Iris pigment epithelial cell (primary cell): ENCODE data around the gene RTKN2.
A peak's percentile ranks its signal among the peaks of the same experiment; 100 is the strongest.
"Not testable (repeated sequence)": the region's sequence is repeated elsewhere in the genome, so short reads cannot be mapped to it uniquely, and the experiment has no call there.

Experiments used
- DNase-seq: peaks from one replicate; pipeline ENCODE4 v3.0.0-alpha.2; 2011; ENCODE audit warnings: low read depth

The RTKN2 gene, protein sequence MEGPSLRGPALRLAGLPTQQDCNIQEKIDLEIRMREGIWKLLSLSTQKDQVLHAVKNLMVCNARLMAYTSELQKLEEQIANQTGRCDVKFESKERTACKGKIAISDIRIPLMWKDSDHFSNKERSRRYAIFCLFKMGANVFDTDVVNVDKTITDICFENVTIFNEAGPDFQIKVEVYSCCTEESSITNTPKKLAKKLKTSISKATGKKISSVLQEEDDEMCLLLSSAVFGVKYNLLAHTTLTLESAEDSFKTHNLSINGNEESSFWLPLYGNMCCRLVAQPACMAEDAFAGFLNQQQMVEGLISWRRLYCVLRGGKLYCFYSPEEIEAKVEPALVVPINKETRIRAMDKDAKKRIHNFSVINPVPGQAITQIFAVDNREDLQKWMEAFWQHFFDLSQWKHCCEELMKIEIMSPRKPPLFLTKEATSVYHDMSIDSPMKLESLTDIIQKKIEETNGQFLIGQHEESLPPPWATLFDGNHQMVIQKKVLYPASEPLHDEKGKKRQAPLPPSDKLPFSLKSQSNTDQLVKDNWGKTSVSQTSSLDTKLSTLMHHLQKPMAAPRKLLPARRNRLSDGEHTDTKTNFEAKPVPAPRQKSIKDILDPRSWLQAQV

DNA sequence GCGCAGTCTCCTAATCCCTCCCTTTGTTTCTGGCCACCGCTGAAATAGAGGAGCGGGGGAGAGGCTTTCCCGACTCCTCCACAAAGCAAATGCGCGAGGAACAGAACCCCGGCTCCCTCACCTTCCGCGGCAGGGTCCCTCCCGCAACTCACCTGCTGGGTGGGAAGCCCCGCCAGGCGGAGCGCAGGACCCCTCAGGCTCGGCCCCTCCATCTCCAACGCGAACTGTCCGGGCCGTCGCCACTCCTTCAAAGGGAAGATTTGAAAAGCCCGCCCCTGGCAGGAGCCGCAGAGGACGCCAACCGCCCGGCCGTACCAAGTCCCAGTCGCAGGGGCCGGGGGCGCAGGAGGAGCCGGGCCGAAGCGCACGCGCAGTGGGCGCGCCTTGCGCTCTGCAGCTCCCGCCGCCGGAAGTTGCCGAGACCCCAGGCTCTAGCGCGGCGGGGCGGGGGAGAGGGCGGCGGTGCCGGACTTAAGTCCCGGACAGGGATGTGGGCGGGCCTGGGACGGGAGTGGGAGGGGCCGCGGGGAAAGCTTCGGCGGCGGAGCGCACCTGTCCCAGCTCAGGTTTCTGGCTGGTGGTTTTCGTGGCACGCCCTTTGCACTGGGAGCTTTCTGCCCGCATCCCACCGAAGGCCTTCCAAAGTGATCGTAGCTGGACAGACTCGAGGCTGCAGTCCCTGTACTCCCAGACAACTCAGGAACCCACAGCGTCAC is at the start of gene RTKN2:
Gene RTKN2, minus strand, starts transcription at position 446 of the 716 bp plus-strand sequence. Its CDS starts 234 bp downstream, at position 212.
- peak; percentile 69 for DNase-seq

DNA sequence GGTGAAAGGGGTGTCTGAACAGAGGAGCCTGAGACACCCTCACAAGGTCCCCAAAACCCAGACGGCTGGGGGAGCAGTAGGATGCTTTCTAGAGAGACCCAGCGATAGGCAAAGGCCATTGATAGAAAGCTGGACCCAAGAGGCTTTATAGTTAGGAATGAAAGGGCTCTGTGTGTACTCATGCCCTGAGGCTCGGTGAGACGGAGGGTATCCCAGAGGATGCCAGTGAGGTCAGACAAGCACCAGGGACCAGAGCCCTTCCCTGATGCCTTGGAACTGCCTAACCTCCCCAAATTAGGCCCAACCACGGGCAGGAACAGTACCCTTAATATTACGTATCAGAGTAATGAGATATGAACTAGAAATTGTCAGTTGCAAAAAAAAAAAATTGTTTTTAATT is 48.6 kb upstream of the RTKN2 start:
- DNase-seq = no peak

DNA sequence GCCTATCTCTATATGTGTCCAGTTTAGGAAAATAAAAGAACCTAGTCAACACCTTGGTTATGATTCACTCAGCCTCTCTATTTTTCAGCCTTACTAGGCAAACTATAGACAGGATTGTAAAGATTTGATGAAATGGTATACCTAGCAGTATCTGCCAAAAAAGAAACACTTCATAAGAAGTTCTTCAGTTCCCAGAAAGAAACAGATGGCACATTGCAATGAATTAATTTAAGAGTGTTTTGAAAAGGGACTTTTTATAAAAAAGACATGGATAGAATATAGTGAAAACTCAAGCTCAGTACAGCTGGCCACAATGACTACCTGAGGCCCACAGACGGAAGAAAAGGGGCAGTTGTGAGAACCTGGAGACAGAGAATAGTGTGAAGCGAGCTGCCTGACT is 40.6 kb upstream of the RTKN2 start:
- DNase-seq = no peak

DNA sequence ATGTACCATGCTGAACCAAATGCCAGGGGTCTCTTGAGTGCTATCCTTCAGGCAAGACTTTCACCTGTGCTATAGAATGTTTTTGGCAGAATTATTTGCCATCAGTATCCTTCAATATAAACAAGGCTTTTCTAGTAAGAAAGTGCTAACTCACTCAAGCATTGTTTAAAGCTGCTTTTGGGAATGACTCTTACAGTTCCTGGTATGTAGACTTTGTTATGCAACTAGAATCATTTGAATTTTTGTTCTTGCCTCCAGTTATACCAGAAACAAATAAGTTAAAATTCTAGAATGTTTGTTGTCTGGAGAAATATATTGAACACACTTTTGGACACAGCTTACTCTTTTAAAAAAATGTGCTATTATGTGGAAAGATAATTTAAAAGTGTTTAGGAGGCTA is 39.5 kb upstream of the RTKN2 start:
- DNase-seq = peak; percentile 6

DNA sequence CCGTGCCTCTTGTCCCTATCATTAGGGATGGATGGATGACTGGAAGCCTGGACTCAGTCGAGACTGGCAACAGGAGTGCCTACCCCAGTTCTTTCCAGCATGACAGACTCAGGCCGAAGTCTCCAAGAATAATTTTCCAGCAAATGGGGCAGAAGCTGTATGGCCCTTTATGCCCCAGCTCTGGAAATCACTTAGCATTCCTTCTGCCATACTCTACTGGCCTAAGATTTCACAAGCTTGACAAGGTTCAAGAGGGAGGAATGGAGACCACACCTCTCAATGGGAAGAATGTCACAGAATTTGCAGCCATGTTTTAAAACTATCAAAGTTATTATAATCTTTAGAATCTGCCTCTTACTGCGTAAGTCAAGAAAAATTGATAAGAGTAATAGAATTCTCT is 39.0 kb upstream of the RTKN2 start:
- no peak for DNase-seq

DNA sequence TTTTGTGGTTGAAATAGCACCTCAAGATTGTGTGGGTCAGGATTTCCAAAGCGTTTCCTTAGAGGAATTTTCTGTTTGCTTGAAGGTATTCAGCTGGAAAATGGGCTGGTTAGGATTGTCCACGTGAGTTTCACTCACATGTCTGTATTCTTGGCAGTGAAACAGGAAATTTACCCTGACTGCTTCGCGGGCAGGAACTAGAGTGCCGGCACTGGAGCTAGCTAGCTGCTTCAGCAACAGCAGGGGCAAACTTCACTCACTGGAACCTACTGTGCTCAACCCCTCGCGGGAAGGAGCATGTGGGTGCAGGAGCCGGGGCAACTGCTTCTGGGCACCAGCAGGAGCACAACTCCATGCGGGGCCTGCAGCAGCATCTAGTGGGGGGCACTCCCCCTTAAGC is 38.0 kb upstream of the RTKN2 start:
- DNase-seq = peak; percentile 22

DNA sequence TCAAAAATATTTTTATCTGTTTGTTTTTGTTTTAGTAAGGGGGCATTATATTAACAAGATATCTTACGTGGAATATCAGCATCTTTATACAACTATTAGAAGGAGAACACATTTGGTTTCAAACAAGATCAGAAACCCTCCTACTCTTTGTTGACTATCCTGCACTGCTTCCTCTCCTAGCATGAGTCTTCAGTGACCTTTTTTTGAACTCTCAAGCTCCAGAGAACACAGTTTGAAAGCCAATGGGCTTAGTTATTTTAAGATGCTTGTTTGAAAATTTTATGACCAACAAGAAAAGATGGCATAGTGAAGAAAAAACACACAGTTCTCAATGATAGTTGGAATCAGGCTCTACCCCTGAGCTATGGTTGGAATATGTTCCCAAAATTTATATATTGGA is 37.2 kb upstream of the RTKN2 start:
- DNase-seq = peak; percentile 37

DNA sequence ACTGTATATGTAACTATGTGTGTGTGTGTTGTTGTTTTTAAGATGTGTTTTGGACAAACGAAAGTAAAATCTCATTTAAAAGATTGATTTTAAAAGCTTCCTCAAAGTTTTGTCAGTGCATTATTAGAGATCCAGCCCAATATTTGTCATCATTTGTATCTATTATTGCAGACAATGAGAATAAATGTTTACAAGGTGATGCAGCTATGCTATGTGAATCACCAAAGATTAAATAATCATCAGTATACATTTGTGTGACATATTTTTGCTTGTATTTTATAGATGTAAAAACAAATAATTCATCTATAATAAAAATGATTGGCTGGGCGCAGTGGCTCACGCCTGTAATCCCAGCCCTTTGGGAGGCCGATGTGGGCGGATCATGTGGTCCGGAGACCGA is 35.3 kb upstream of the RTKN2 start:
- no peak for DNase-seq

DNA sequence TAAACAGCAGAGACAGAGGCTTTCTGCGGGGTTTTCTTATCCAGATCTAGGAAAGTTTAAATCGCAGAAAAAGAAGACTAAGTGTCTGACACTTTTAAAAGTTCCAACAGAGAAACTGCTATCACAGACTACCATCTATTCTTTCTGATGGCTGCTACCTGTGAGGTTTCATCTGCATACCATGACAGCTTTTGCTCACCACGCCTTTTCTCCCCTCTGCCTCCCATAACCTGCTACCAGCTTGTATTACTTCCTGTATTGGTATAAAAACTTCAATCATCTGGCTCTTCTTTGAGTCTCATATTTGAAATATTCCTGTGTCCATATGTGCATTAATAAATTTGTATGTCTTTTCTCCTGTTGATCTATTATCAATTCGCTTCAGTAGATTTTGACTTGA is 34.1 kb upstream of the RTKN2 start:
- no peak for DNase-seq

DNA sequence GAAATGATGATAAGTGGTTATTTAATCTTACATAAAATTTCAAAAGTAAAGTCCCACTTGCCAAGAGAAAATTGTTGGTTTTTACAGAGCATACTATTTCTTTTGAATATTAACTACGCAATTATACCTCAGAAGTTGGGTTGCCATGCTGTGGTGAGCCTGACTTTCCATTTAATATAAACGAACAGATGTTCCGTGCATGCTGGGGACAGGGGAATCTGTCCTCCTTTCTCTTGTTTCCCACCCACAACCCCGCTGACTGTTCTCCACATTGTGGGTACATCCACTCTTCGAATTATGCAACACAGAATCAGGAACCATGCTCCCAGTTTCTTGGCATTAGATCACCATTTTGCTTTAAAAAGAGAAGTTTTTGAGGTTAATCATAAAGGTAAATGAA is 29.2 kb upstream of the RTKN2 start:
- no peak for DNase-seq

DNA sequence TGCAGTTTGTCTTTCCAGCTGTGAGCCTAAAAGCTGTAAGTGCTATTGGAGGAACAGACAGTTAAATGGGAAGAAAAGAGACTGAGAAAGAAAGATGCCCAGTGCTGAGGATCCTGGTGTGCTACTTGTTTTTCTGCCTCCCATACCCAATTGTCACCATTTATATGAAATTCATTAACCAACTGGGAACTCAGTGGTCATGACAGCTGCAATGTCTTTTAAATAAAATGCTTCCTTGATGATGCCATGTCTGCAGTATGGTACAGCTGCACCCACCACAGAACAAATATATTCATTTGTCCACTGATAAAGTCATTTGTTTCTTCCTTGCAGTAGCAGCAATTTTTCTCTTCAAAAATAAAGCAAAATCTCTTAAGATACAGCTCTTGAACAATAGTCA is 15.6 kb upstream of the RTKN2 start:
- DNase-seq = no peak

DNA sequence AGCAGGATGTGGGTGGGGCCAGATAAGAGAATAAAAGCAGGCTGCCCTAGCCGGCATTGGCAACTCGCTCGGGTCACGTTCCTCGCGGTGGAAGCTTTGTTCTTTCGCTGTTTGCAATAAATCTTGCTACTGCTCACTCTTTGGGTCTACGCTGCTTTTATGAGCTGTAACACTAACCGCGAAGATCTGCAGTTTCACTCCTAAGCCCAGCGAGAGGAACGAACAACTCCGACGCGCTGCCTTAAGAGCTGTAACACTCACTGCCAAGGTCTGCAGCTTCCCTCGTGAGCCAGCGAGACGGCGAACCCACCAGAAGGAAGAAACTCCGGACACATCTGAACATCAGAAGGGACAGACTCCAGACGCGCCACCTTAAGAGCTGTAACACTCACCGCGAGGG is 12.7 kb upstream of the RTKN2 start:
- DNase-seq = not testable (repeated sequence)

DNA sequence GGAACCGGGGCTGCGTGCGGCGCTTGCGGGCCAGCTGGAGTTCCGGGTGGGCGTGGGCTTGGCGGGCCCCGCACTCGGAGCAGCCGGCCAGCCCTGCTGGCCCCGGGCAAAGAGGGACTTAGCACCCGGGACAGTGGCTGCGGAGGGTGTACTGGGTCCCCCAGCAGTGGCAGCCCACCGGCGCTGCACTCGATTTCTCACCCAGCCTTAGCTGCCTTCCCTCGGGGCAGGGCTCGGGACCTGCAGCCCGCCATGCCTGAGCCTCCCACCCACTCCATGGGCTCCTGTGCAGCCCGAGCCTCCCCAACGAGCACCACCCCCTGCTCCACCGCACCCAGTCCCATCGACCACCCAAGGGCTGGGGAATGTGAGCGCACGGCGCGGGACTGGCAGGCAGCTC is 11.7 kb upstream of the RTKN2 start:
- DNase-seq = not testable (repeated sequence)

DNA sequence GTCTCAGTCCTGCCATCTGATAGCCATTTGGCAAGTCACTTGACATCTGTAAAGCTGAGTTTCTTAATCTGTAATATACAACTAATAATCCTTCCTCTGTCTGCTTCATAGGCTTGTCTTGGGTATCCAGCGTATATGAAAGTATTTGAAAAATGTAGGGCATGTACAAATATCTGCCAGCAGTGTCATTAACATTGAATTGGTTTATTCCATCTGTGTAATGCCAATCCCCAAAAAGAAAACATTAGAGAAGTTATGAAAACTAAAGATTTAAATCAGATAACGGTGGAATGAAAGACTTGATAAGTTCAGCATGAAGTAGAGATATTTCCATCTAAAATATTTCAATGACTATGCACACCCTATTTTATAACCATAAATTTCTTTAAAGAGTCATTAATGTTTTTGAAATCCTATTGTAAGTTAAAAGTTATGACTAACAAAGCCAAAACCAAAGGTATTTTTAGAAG is 9.8 kb upstream of the RTKN2 start:
- DNase-seq = peak; percentile 36

DNA sequence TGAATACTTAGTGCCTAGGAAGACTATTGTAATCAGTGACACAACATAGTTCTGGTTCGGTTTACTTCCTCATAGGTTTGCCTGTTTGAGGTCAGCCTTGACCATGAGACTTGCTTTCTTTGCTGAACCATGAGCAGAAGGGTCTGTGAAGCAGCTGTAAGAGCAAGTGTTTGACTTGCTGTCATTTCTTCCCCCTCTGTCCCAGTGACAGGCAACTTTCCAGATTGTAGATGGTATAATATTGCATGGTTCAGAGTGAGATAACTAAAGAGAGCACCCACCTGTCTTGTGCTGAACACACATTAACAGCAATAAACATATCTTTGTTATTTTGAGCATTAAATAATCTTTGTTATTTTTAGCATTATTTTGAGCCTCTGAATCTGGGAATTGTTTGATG is 9.3 kb upstream of the RTKN2 start:
- no peak for DNase-seq

DNA sequence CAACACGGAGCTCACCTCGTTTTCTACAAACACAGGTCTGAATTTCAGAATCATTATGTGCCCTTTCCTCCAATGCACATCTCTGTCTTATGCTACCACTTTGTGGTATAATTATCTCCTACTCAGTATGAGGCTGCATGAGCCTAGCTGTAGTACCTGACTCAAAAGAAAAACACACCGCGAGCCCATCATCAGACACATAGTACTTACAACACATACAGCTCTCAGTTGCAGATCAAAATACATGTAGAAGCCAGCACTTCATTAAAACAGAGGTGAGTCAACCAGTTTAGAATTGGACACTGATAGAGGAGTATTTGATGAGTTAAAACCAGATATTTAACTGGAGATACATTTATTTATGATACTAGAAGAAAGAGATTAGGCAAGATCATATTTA is 1.4 kb upstream of the RTKN2 start:
- DNase-seq = no peak

DNA sequence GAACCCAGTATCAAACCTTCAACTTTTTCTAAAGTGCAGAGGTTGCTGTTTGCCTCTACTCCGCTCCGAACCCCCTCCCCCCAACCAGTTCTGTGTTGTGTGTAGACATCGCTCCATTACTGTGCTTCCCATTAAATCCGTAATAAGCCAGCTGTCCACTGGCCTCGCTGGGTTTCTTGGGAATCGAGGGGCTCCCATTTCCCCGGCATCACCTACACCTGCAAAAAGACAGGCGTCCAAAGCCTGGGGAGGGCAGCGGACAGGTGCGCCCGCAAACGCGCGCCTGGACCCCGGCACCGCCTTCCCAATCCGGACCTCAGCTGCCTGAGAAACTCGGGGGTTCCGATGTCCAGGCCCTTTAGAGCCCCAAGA is 631 bp downstream of the RTKN2 start:
- no peak for DNase-seq

DNA sequence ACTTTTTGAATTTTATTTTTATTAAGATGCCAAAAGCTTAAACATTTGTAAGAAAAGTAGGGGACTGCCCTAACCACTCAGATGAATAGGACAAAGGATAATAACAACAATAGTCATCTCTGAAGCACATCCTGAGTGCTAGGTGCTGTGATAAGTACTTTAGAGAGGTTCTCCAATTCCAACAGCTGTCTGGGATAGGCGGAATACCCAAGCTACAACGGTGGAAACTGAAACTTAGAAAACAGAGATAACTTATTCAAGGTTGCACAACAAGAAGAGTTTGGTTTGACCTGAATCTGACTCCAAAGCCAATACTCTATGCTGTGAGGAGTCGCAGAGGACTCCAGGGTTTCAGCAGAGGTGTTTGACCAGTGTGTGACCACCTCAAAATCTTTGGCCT is 2.0 kb downstream of the RTKN2 start:
- no peak for DNase-seq

DNA sequence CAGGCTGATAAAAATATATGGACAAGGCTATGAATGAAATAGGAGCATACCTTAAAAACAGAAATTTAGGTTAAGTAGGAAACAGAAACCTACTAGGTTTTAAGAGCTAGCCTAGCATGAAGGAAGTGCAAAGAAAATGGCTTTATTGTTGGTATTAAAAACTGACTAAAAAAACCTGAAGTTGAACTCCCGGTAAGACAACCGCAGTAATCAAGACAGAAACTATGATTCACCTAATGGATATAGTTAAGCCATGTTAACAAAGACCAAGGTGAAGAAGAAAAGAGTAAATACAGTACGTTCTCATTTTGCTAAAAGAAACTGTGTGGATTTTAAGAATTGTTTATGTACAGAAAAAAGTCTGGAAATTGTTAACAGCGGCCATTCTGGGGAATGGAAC is 2.5 kb downstream of the RTKN2 start:
- DNase-seq = no peak

DNA sequence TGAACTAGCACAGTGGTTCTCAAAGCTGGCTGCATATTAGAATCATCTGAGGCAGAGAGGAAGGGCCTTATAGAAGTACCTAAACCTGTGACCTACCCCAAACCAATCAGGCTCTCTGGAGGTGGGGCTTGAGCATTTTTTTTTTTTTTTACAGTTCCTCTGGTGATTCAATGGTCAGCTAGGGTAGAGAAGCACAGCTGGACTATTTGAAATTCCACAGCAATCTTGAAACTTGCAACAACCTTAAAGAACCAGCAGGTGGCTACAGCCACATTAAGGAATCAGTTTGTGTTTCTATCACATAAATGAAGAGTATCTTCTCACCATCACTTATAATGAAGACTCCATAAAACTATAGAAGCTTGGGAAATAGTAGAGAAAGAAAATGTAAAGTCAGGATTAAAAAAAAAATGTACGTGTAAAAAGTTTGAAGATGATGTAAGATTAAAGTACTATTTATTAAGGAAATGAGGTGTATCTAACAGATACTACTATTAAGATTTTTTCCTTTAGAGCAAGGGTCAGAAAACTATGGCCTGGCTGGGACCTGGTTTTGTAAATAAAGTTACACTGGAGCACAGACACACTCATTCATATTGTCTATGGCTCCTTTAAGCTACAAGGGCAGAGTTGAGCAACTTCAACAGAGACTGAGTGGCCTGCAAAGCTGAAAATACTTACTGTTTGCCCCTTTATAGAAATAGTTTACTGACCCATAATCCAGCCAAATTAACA is 3.8 kb downstream of the RTKN2 start:
- peak; percentile 91 for DNase-seq

DNA sequence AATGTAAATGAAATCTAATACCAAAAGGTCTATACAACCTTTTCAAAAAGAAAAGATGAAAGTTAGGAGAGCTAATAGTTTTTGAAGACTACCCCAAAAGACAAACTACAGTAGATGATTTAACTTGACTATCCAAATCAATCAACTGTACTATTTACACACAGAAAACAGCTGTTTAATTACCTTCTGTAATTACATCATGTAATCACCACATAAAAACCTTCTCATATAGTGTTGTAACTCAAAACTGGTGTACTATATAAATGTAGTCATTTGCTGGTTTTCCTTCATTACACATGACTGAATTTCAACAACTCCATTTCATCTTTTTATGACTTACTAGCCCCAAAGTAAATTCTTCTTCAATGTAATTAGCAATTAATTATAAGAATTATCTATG is 4.5 kb downstream of the RTKN2 start:
- no peak for DNase-seq

DNA sequence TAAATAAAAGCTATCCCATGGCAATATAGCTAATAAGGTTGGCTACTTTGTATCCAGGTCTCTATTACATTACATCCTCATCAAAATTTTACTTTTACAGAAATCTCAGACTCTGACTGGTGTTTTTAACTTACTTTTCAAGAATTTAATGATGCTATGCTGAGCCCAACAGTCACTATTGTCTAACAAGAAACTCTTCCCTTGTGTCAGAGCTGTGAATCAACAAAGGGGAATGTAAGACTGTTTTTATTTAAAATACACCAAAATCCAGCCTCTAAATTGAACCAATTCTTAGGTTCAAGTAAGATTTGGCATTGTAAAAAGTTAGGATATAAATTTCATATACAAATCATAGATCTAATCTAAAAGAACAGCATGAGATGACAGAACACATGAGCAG is 7.0 kb downstream of the RTKN2 start:
- no peak for DNase-seq

DNA sequence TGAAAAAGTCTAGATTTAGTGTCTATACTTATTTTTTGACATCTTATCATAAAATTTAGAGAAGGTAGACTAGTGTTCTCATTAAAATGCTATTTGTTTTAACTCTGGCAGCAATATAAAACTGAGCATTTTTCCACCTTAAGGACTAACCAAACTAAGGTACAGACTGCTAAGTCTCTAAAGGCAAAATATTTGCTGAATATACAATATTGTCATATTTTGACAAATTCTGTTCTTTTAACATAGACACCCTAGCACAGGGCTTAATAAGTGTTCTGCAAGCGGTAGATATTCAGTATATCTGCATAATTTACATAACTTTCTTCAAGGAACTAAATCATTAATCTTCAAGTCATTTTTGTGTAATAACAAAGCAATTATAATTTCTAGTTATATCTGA is 8.6 kb downstream of the RTKN2 start:
- DNase-seq = no peak
